AG04449 (cell line): Measurements from ENCODE around the gene LRRC71.

Experiments
- CTCF ChIA-PET: fragments of 350-600 bp; formaldehyde crosslinking; extraction: SDS; loops from one replicate; lab custom pipeline; 2021; ENCODE audit warnings: antibody characterized with exemption; lab: Yijun Ruan, JAX
- POLR2A ChIA-PET: fragments of 400-600, 350-600 bp; formaldehyde crosslinking; extraction: SDS; loops from one replicate; lab custom pipeline; 2020; ENCODE audit warnings: antibody characterized with exemption, inconsistent platforms; lab: Yijun Ruan, JAX
- DNase-seq: peaks from one replicate; pipeline ENCODE4 v3.0.0-alpha.2; 2010; ENCODE audit warnings: low read depth, low spot score
- H3K4me3 ChIP-seq: 2 replicates; pipeline ENCODE4 v1.5.1; 2011; ENCODE audit warnings: low read depth, mild to moderate bottlenecking, control low read depth, low read length
- TF ChIP-seq, protein P1 (sequence below): IDR thresholded peaks from one replicate; pipeline ENCODE4 v1.5.1; 2011; ENCODE audit warnings: mild to moderate bottlenecking, moderate library complexity, low read length, control low read depth, inconsistent platforms; ENCODE audit not compliant: insufficient read depth; ENCODE audit errors: missing control alignments

LRRC71 gene

GRCh38 chr1:156921053-156921529, 659 bp downstream of the LRRC71 start:
- no peak for DNase-seq
- TF ChIP-seq, protein P1, sequence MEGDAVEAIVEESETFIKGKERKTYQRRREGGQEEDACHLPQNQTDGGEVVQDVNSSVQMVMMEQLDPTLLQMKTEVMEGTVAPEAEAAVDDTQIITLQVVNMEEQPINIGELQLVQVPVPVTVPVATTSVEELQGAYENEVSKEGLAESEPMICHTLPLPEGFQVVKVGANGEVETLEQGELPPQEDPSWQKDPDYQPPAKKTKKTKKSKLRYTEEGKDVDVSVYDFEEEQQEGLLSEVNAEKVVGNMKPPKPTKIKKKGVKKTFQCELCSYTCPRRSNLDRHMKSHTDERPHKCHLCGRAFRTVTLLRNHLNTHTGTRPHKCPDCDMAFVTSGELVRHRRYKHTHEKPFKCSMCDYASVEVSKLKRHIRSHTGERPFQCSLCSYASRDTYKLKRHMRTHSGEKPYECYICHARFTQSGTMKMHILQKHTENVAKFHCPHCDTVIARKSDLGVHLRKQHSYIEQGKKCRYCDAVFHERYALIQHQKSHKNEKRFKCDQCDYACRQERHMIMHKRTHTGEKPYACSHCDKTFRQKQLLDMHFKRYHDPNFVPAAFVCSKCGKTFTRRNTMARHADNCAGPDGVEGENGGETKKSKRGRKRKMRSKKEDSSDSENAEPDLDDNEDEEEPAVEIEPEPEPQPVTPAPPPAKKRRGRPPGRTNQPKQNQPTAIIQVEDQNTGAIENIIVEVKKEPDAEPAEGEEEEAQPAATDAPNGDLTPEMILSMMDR, result no peak
- H3K4me3 ChIP-seq, result no peak overlapping the region
- POLR2A ChIA-PET, result no interaction called here
- CTCF ChIA-PET, result interaction anchor here (0.9 to 12.0 kb wide), 11 partner anchors 10 to 243 kb away, joined by 3 to 678 read pairs (median 17); partner anchors contain the start of genes NTRK1 and PEAR1

- CTCF ChIA-PET, result interaction anchor here (1.1 to 12.0 kb wide), 13 partner anchors 10 to 245 kb away, joined by 3 to 678 read pairs (median 17); partner anchors contain the start of genes INSRR, ISG20L2, METTL25B and NTRK1
- TF ChIP-seq, protein P1, result no peak
- no peak overlapping the region for H3K4me3 ChIP-seq
- DNase-seq, result no peak
- POLR2A ChIA-PET, result no interaction called here
Observed at GRCh38 chr1:156922986-156923669, 2.7 kb downstream of the LRRC71 start.

DNA sequence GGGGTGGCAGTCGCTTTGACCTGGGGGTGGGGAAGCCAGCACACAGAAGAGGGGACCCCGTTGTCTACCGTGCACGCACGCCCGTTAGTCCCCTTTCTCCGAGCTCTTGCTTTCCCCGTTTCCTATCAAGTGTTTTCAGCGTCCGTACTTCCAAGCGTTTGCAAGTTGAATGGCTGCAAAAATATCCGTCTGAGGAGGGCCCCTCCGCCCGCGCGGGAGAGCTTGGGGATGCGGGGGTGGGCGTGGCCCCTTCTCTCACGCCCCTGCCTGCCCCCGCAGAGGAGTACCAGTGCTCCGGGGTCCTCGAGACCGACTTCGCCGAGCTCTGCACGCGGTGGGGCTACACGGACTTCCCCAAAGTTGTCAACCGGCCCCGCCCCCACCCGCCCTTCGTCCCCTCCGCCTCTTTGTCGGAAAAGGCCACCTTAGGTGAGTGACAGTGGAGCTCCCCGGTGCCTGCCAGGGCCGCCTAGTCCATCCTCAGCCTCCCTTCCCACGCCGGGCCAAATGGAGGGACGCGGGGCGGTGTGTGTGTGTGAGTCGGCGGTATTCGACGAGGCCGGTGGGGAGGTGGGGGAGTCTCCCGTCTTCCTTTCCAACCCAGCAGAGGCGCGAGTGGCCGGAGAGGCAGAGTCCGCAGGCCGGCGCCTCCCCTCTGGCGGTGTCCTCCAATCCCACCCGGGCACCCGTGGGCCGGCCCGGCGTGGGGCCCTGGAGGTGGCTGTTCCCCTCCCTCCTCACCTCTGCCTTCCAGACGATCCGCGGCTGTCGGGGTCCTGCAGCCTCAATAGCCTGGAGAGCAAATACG, 3.4 kb downstream of the LRRC71 start:
- H3K4me3 ChIP-seq, result no peak overlapping the region
- TF ChIP-seq, protein P1, result no peak
- no peak for DNase-seq
- ChIA-PET POLR2A (no interaction called here), CTCF (interaction anchor here (0.6 to 12.0 kb wide), 16 partner anchors 7 to 266 kb away, joined by 3 to 678 read pairs (median 16); partner anchors contain the start of genes INSRR, ISG20L2, METTL25B and NTRK1)

DNA sequence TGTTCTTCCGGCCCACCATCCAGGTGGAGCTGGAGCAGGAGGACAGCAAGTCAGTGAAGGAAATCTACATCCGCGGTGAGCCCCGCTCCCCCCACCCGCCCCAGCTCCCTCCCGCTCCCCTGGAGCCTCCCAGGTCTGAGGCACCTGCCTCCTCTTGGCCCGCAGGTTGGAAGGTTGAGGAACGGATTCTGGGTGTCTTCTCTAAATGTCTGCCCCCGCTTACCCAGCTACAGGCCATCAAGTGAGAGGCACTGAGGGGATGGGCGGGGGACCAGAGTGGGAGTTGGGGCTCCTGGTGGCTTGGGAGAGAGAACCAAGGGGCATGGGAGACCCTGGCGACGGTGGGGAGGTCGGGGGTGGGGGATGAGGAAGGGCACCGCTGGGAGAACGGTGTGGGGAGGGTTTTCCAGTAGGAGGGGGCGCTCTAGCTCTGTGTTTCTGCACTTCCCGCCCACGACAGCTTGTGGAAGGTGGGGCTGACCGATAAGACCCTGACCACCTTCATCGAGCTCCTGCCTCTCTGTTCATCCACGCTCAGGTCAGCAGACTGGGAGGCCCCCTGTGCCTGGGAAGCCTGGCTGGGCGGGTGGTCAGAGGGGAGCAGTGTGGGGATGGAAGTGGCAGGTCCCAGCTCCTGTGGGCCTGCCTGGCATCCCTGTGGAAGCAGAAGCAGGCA, 4.2 kb downstream of the LRRC71 start:
- H3K4me3 ChIP-seq, result no peak overlapping the region
- ChIA-PET CTCF (interaction anchor here (0.6 to 12.0 kb wide), 16 partner anchors 8 to 266 kb away, joined by 3 to 678 read pairs (median 16); partner anchors contain the start of genes INSRR, ISG20L2, METTL25B and NTRK1), POLR2A (no interaction called here)
- no peak for DNase-seq
- TF ChIP-seq, protein P1, result no peak

GRCh38 chr1:156925154-156926010, 5.0 kb downstream of the LRRC71 start:
- ChIA-PET POLR2A (no interaction called here), CTCF (interaction anchor here (0.7 to 12.0 kb wide), 18 partner anchors 8 to 266 kb away, joined by 3 to 678 read pairs (median 18); partner anchors contain the start of genes INSRR, ISG20L2, METTL25B and NTRK1)
- H3K4me3 ChIP-seq, result no peak overlapping the region
- DNase-seq, result no peak
- TF ChIP-seq, protein P1, result no peak
